Spinal cord (tissue), 10 donors: ENCODE measurements around the gene BNIP5. TPM values are rescaled to one million over a fixed set of nuclear protein-coding genes. Genes with fewer than 3 reads are reported as not detected.

Experiments
- DNase-seq, 6 donors: peaks; one replicate each; pipeline versions ENCODE4 v3.0.0 to v3.0.0-alpha.2; 2013 to 2015; ENCODE audit warnings: low spot score in 6 of 6, low read depth in 4 of 6
- H3K27ac ChIP-seq: one replicate; pipeline ENCODE4 v1.5.1; 2013; ENCODE audit warnings: low read depth, low read length, control low read depth
- H3K27me3 ChIP-seq: one replicate; pipeline ENCODE4 v1.6.1; 2013; ENCODE audit warnings: low read length; ENCODE audit not compliant: control insufficient read depth, insufficient read depth
- H3K36me3 ChIP-seq: one replicate; pipeline ENCODE4 v1.6.1; 2013; ENCODE audit warnings: low read length; ENCODE audit not compliant: control insufficient read depth, insufficient read depth
- H3K4me1 ChIP-seq: one replicate; pipeline ENCODE4 v1.6.1; 2013; ENCODE audit warnings: low read length; ENCODE audit not compliant: control insufficient read depth, insufficient read depth
- H3K4me3 ChIP-seq: one replicate; pipeline ENCODE4 v1.5.1; 2013; ENCODE audit warnings: low read depth, low read length, control low read depth
- H3K9me3 ChIP-seq: one replicate; pipeline ENCODE4 v1.6.1; 2013; ENCODE audit warnings: low read length; ENCODE audit not compliant: control insufficient read depth, insufficient read depth
- WGBS: methylation state at CpG from one replicate; pipeline ENCODE4 v1.1.5; 2013; ENCODE audit warnings: missing lambda C conversion rate; ENCODE audit not compliant: insufficient coverage; 5-methylcytosine and 5-hydroxymethylcytosine counted together
- polyA plus RNA-seq, 2 donors: library from polyadenylated mRNA; unstranded; fragments of 120-200 nt; gene quantifications; one replicate each; pipeline ENCODE4 v1.2.1, GENCODE V29; 2013; ENCODE audit not compliant: insufficient read length in 2 of 2
- total RNA-seq, 2 donors: library from RNA; depleted of rRNA in 1 of 2; stranded (reverse); fragments of 120-200 nt in 1 of 2; fragments of >200 nt in 1 of 2; gene quantifications; one replicate each; pipeline versions ENCODE4 v1.2.3 to v1.2.4, GENCODE V29; 2013 to 2014
- donor health status: healthy.

The BNIP5 gene
- total and polyA plus RNA-seq, 4 donors = under 0.01 to 0.06 (median 0.05) TPM; not detected in 1

- 90% methylated on average over 2 of the region's 6 CpGs for WGBS
- no peak overlapping the region for H3K27ac ChIP-seq
- no peak for DNase-seq
Observed at GRCh38 chr6:36318690-36319435, 17.8 kb downstream of the BNIP5 start.

GRCh38 chr6:36317623-36318022 is 19.1 kb downstream of the BNIP5 start:
- H3K27me3 ChIP-seq = no peaks in the 10 kb centered on the region
- no CpG with 5 or more reads among the region's 2 CpGs for WGBS
- no peak overlapping the region for H3K27ac ChIP-seq
- no peak overlapping the region for H3K4me3 ChIP-seq
- no peak for DNase-seq
- H3K4me1 ChIP-seq = peaks cover 3% of the 10 kb centered on the region
- no peaks in the 10 kb centered on the region for H3K9me3 ChIP-seq
- H3K36me3 ChIP-seq = no peaks in the 10 kb centered on the region

More at GRCh38 chr6:36318690-36319435, 17.8 kb downstream of the BNIP5 start:
- Histone ChIP-seq H3K4me3 (no peak overlapping the region), H3K4me1 (peaks cover 12% of the 10 kb centered on the region), H3K36me3 (no peaks in the 10 kb centered on the region), H3K27me3 (no peaks in the 10 kb centered on the region), H3K9me3 (no peaks in the 10 kb centered on the region)

GRCh38 chr6:36315921-36316320 is 20.8 kb downstream of the BNIP5 start:
- 85% methylated on average over 5 of the region's 5 CpGs for WGBS
- H3K27me3 ChIP-seq = no peaks in the 10 kb centered on the region
- H3K27ac ChIP-seq = no peak overlapping the region
- H3K9me3 ChIP-seq = no peaks in the 10 kb centered on the region
- no peak for DNase-seq
- H3K4me3 ChIP-seq = no peak overlapping the region
- no peaks in the 10 kb centered on the region for H3K4me1 ChIP-seq
- no peaks in the 10 kb centered on the region for H3K36me3 ChIP-seq

- H3K9me3 ChIP-seq = no peaks in the 10 kb centered on the region
- H3K27me3 ChIP-seq = no peaks in the 10 kb centered on the region
- H3K36me3 ChIP-seq = no peaks in the 10 kb centered on the region
- H3K4me3 ChIP-seq = no peak overlapping the region
- 46% methylated on average over 2 of the region's 3 CpGs for WGBS
- H3K27ac ChIP-seq = no peak overlapping the region
- no peak for DNase-seq
- no peaks in the 10 kb centered on the region for H3K4me1 ChIP-seq
Observed at GRCh38 chr6:36314221-36315014, 22.3 kb downstream of the BNIP5 start.

GRCh38 chr6:36313649-36313936 is 23.1 kb downstream of the BNIP5 start:
- 80% methylated on average over 3 of the region's 4 CpGs for WGBS
- Histone ChIP-seq H3K27ac (no peak overlapping the region), H3K36me3 (no peaks in the 10 kb centered on the region), H3K27me3 (no peaks in the 10 kb centered on the region), H3K4me3 (no peak overlapping the region), H3K9me3 (no peaks in the 10 kb centered on the region), H3K4me1 (no peaks in the 10 kb centered on the region)
- DNase-seq = no peak

- no peaks in the 10 kb centered on the region for H3K36me3 ChIP-seq
- DNase-seq = no peak
- no peaks in the 10 kb centered on the region for H3K4me1 ChIP-seq
- H3K27ac ChIP-seq = no peak overlapping the region
- no peaks in the 10 kb centered on the region for H3K27me3 ChIP-seq
- WGBS = 33% methylated on average over 3 of the region's 8 CpGs
- H3K9me3 ChIP-seq = no peaks in the 10 kb centered on the region
- no peak overlapping the region for H3K4me3 ChIP-seq
Observed at GRCh38 chr6:36312854-36313648, 23.6 kb downstream of the BNIP5 start.

- DNase-seq = no peak
- H3K9me3 ChIP-seq = no peaks in the 10 kb centered on the region
- no peaks in the 10 kb centered on the region for H3K4me1 ChIP-seq
- no peaks in the 10 kb centered on the region for H3K27me3 ChIP-seq
- H3K4me3 ChIP-seq = no peak overlapping the region
- H3K27ac ChIP-seq = no peak overlapping the region
- H3K36me3 ChIP-seq = no peaks in the 10 kb centered on the region
- WGBS = 75% methylated on average over 1 of the region's 2 CpGs
Observed at GRCh38 chr6:36309900-36310299, 26.8 kb downstream of the BNIP5 start.

- DNase-seq = no peak
- H3K27ac ChIP-seq = no peak overlapping the region
- H3K36me3 ChIP-seq = no peaks in the 10 kb centered on the region
- H3K27me3 ChIP-seq = no peaks in the 10 kb centered on the region
- WGBS = 76% methylated on average over 6 of the region's 7 CpGs
- H3K4me3 ChIP-seq = no peak overlapping the region
- no peaks in the 10 kb centered on the region for H3K4me1 ChIP-seq
- no peaks in the 10 kb centered on the region for H3K9me3 ChIP-seq
Observed at GRCh38 chr6:36309203-36309602, 27.5 kb downstream of the BNIP5 start.

- WGBS = 100% methylated on average over 1 of the region's 5 CpGs
- Histone ChIP-seq H3K27me3 (no peaks in the 10 kb centered on the region), H3K27ac (no peak overlapping the region), H3K36me3 (no peaks in the 10 kb centered on the region), H3K4me3 (no peak overlapping the region), H3K4me1 (no peaks in the 10 kb centered on the region), H3K9me3 (no peaks in the 10 kb centered on the region)
- no peak for DNase-seq
Observed at GRCh38 chr6:36308514-36308913, 28.2 kb downstream of the BNIP5 start.
